AG04449 (cell line): ENCODE measurements around the gene NEK7.

Experiments
- CTCF ChIA-PET: fragments of 350-600 bp; formaldehyde crosslinking; extraction: SDS; loops from one replicate; lab custom pipeline; 2021; ENCODE audit warnings: antibody characterized with exemption; lab: Yijun Ruan, JAX
- POLR2A ChIA-PET: fragments of 400-600, 350-600 bp; formaldehyde crosslinking; extraction: SDS; loops from one replicate; lab custom pipeline; 2020; ENCODE audit warnings: antibody characterized with exemption, inconsistent platforms; lab: Yijun Ruan, JAX
- DNase-seq: peaks from one replicate; pipeline ENCODE4 v3.0.0-alpha.2; 2010; ENCODE audit warnings: low read depth, low spot score
- H3K4me3 ChIP-seq: 2 replicates; pipeline ENCODE4 v1.5.1; 2011; ENCODE audit warnings: low read depth, mild to moderate bottlenecking, control low read depth, low read length
- CTCF ChIP-seq: IDR thresholded peaks from one replicate; pipeline ENCODE4 v1.5.1; 2011; ENCODE audit warnings: mild to moderate bottlenecking, moderate library complexity, low read length, control low read depth, inconsistent platforms; ENCODE audit not compliant: insufficient read depth; ENCODE audit errors: missing control alignments

Gene NEK7

DNA sequence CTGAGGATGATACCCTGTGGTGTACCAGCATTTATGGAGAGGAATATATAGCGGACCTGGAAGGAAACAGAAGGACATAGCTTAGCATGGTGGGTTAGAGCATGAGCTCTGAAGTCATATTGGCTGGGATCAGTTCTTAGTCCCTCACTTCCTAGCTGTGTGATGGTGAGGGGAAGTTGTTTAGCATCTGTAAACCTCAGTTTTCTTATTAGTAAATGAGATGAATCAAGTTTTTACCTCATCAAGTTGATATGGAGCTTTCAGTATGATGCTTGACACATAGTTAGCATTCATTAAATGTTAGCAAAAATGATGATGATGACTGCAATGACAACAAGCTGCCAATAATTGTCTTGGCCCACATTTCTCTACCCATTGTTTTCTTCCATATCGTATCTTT, 84.8 kb downstream of the NEK7 start:
- no peak for DNase-seq
- ChIA-PET POLR2A (no interaction called here), CTCF (no interaction called here)
- TF ChIP-seq CTCF = no peak
- H3K4me3 ChIP-seq = no peak overlapping the region

DNA sequence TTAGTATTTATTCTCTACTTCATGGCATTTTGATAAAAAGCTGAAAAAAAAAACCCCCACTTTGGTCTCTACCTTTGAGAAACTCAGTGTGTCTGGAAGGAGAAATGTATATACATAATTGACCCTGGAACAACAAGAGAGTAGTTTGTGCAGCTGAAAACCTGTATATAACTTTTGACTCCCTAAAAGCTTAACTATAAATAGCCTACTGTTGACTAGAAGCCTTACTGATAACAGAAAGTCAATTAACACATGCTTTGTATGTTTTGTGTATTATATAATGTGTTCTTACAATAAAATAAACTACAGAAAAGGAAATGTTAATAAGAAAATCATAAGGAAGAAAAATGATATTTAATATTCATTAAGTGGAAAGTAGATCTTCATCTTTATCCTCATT, 88.0 kb downstream of the NEK7 start:
- TF ChIP-seq CTCF = no peak
- no peak overlapping the region for H3K4me3 ChIP-seq
- POLR2A ChIA-PET = no interaction called here
- CTCF ChIA-PET = no interaction called here
- DNase-seq = no peak

GRCh38 chr1:198245379-198245778, 88.6 kb downstream of the NEK7 start:
- no peak overlapping the region for H3K4me3 ChIP-seq
- no peak for TF ChIP-seq CTCF
- ChIA-PET POLR2A (no interaction called here), CTCF (interaction anchor here (1.5 kb wide), 1 partner anchor 10 kb away, joined by 5 read pairs; no protein-coding TSS in a partner anchor)
- DNase-seq = no peak

GRCh38 chr1:198246337-198246736, 89.5 kb downstream of the NEK7 start:
- no peak for TF ChIP-seq CTCF
- POLR2A ChIA-PET = no interaction called here
- no peak for DNase-seq
- no peak overlapping the region for H3K4me3 ChIP-seq
- CTCF ChIA-PET = interaction anchor here (1.5 kb wide), 1 partner anchor 9 kb away, joined by 5 read pairs; no protein-coding TSS in a partner anchor

DNA sequence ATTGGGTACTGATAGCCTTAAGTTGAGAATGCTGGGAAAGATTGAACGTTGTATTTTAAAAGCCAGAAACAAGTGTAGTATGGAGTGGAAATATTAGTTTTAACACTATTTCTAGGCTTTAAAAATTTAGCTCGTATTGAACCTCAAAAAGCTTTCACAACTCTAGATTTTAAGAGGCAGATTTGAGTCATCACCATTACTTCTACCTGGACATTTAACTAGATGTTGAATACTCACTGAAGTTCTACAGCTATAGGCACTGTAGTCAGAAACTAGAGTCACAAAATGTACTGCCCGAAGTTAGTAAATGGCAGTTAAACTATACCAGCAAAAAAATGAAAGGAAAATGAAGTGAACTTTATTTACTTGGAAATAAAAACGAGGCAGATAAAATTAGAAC, 96.5 kb downstream of the NEK7 start:
- CTCF ChIA-PET = interaction anchor here (0.7 to 0.9 kb wide), 4 partner anchors 10 to 214 kb away, joined by 3 read pairs; no protein-coding TSS in a partner anchor
- TF ChIP-seq CTCF = no peak
- DNase-seq = no peak
- POLR2A ChIA-PET = no interaction called here
- H3K4me3 ChIP-seq = no peak overlapping the region

- DNase-seq = no peak
- POLR2A ChIA-PET = no interaction called here
- no peak overlapping the region for H3K4me3 ChIP-seq
- CTCF ChIA-PET = interaction anchor here (0.7 to 0.9 kb wide), 4 partner anchors 10 to 213 kb away, joined by 3 read pairs; no protein-coding TSS in a partner anchor
- no peak for TF ChIP-seq CTCF
These were observed 96.9 kb downstream of the NEK7 start for GRCh38 chr1:198253668-198254067.
